Fibroblast of lung (primary cell): ENCODE data around the gene GIGYF2. TPM values are rescaled to one million over a fixed set of nuclear protein-coding genes. Genes with fewer than 3 reads are reported as not detected.

Experiments used
- DNase-seq, 2 donors: peaks; one replicate each; pipeline versions ENCODE4 v3.0.0 to v3.0.0-alpha.2; 2010; ENCODE audit warnings: low read depth in 2 of 2
- H2AFZ ChIP-seq: 2 replicates; pipeline ENCODE4 v1.5.1; 2012; ENCODE audit warnings: low read length, control low read depth, inconsistent platforms
- H3K27ac ChIP-seq: 2 replicates; pipeline ENCODE4 v1.5.1; 2011; ENCODE audit warnings: low read length, control low read depth; ENCODE audit not compliant: insufficient read depth
- H3K27me3 ChIP-seq: 2 replicates; pipeline ENCODE4 v1.5.1; 2011; ENCODE audit warnings: mild to moderate bottlenecking, low read length; ENCODE audit not compliant: control insufficient read depth, insufficient read depth
- H3K36me3 ChIP-seq: 2 replicates; pipeline ENCODE4 v1.5.1; 2011; ENCODE audit warnings: low read length; ENCODE audit not compliant: control insufficient read depth, insufficient read depth
- H3K4me1 ChIP-seq: 2 replicates; pipeline ENCODE4 v1.5.1; 2011; ENCODE audit warnings: low read length; ENCODE audit not compliant: control insufficient read depth, insufficient read depth; ENCODE audit errors: extremely low read depth
- H3K4me2 ChIP-seq: 2 replicates; pipeline ENCODE4 v1.5.1; 2011; ENCODE audit warnings: low read length, control low read depth; ENCODE audit not compliant: insufficient read depth; ENCODE audit errors: extremely low read depth
- H3K4me3 ChIP-seq, 4 experiments: fragments of 200-600 bp in 1 of 4; sonication (generic) in 1 of 4; replicated peaks in 1 of 4; 2 replicates each; pipeline ENCODE4 v1.5.1; 2011 to 2016; ENCODE audit warnings: low read length in 4 of 4, low read depth in 3 of 4, mild to moderate bottlenecking in 3 of 4, control low read depth in 2 of 4, inconsistent platforms in 1 of 4, mixed read lengths in 1 of 4; ENCODE audit not compliant: insufficient read depth in 1 of 4; ENCODE audit errors: control extremely low read depth in 1 of 4
- H3K79me2 ChIP-seq: 2 replicates; pipeline ENCODE4 v1.5.1; 2012; ENCODE audit warnings: mild to moderate bottlenecking, low read length, inconsistent platforms; ENCODE audit not compliant: control insufficient read depth, insufficient read depth
- H3K9ac ChIP-seq: 2 replicates; pipeline ENCODE4 v1.5.1; 2011; ENCODE audit warnings: mild to moderate bottlenecking, low read length, control low read depth; ENCODE audit not compliant: insufficient read depth
- H3K9me3 ChIP-seq: 2 replicates; pipeline ENCODE4 v1.5.1; 2012; ENCODE audit warnings: low read depth, low read length; ENCODE audit not compliant: control insufficient read depth, insufficient read depth
- H4K20me1 ChIP-seq: 2 replicates; pipeline ENCODE4 v1.5.1; 2011; ENCODE audit warnings: low read length; ENCODE audit not compliant: control insufficient read depth, insufficient read depth; ENCODE audit errors: extremely low read depth
- EZH2 ChIP-seq: IDR thresholded peaks from 2 replicates; pipeline ENCODE4 v1.5.1; 2012; ENCODE audit warnings: low read length, control low read depth, mild to moderate bottlenecking; ENCODE audit errors: missing control alignments
- polyA plus RNA-seq, 2 donors: library from polyadenylated mRNA; depleted of rRNA in 1 of 2; stranded (reverse) in 1 of 2; unstranded in 1 of 2; fragments of >200 nt; gene quantifications; 2 replicates each; pipeline ENCODE4 v1.2.1, GENCODE V29; 2011 to 2012; ENCODE audit warnings: missing spikeins in 1 of 2
- total RNA-seq: library from RNA; depleted of rRNA; stranded (reverse); fragments of >200 nt; gene quantifications from 2 replicates; pipeline ENCODE4 v1.2.1, GENCODE V29; 2014
- TF ChIP-seq, protein P1 (sequence below), 2 donors: IDR thresholded peaks in 1 of 2; conservative IDR thresholded peaks in 1 of 2; 1 replicate in 1 of 2; 2 replicates in 1 of 2; pipeline ENCODE4 v1.5.1; 2011 to 2012; ENCODE audit warnings: low read length in 2 of 2, control low read depth in 1 of 2, inconsistent platforms in 1 of 2, low read depth in 1 of 2, mild to moderate bottlenecking in 1 of 2

The GIGYF2 gene
- total and polyA plus RNA-seq, 2 donors (not counting 1 experiment from before 2014, with no cell fraction given) = 31.1 to 64.7 TPM

DNA sequence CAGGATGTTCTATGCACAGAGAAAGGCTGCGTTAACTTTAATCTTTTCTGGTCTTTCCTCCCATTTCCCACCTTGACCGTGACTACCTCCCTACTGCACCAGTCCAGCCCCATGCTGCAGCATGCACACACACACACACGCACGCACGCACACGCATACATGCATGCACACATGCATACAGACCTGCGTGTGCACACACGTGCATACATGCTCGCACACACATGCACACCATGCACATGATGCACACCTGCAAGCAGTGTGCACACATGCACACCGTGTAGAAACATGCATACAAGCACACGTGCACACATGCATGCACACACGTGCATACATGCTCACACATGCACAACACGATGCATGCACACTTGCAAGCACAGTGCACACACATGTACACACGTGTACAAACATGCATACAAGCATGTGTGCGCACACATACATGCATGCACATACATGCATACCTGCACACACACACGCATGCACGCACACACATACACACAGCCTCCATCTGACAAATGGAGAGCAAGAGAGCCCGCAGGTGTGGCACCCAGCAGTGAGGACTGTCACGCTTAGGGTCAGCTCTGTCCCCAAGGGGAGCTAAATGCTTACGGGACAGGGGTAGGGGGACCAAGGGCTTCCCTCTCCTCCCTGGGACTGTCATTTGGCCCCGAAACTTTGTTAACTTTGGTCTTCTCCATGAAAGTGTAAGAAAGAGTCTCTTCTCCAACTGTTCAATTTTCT lies 191.1 kb downstream of the GIGYF2 start:
- no peaks in the 10 kb centered on the region for H3K79me2 ChIP-seq
- no peaks in the 10 kb centered on the region for H3K4me1 ChIP-seq
- H3K9ac ChIP-seq = no peak overlapping the region
- H3K4me2 ChIP-seq = no peak overlapping the region
- H3K36me3 ChIP-seq = no peaks in the 10 kb centered on the region
- DNase-seq = no peak
- H3K27ac ChIP-seq = no peak overlapping the region
- no peak overlapping the region for H3K4me3 ChIP-seq
- H4K20me1 ChIP-seq = no peaks in the 10 kb centered on the region
- H3K27me3 ChIP-seq = no peaks in the 10 kb centered on the region
- no peaks in the 10 kb centered on the region for H3K9me3 ChIP-seq
- H2AFZ ChIP-seq = no peak overlapping the region
- no peak for TF ChIP-seq EZH2
- TF ChIP-seq, protein P1, sequence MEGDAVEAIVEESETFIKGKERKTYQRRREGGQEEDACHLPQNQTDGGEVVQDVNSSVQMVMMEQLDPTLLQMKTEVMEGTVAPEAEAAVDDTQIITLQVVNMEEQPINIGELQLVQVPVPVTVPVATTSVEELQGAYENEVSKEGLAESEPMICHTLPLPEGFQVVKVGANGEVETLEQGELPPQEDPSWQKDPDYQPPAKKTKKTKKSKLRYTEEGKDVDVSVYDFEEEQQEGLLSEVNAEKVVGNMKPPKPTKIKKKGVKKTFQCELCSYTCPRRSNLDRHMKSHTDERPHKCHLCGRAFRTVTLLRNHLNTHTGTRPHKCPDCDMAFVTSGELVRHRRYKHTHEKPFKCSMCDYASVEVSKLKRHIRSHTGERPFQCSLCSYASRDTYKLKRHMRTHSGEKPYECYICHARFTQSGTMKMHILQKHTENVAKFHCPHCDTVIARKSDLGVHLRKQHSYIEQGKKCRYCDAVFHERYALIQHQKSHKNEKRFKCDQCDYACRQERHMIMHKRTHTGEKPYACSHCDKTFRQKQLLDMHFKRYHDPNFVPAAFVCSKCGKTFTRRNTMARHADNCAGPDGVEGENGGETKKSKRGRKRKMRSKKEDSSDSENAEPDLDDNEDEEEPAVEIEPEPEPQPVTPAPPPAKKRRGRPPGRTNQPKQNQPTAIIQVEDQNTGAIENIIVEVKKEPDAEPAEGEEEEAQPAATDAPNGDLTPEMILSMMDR (conservative IDR thresholded peaks at IDR 0.05 in 1 of 2, IDR thresholded peaks at IDR 0.05 in 1 of 2; ENCODE audit: low read depth in 1 of 2, low read length in 2 of 2) = no peak

DNA sequence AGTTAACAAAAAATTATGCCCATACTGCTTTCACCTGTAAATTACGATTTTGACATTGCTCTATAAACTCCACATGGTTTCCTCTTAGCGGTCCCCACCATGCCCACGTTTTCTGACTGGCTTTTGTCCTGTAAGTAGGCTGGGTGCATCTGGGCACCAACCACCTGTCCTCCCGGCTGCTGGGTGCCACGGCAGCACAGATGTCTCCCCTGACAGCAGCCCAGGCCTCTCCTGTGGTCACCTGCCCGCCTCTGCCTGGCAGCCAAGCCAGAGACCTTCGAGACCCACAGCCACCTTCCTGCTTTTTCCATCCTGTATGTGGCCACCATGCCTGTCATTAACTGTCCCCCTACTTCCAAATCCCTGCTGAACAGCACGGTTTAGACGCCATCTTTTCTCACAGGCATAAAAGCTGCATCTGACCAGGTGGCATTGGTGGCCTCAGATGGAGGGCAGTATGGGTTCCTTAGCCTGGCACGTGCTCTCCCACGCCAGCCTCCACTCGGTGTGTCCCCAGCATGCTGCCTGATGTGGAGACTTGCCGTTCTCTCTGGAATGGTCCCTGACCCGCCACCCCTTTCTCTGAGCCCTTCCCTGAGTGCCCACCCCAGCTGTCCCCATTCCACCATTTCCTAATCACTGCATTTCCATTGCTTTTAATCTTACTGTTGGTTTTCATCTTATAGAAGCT lies 191.9 kb downstream of the GIGYF2 start:
- Histone ChIP-seq H3K9me3 (no peaks in the 10 kb centered on the region), H2AFZ (no peak overlapping the region), H3K4me3 (no peak overlapping the region), H4K20me1 (no peaks in the 10 kb centered on the region), H3K9ac (no peak overlapping the region), H3K4me1 (no peaks in the 10 kb centered on the region), H3K27ac (no peak overlapping the region), H3K4me2 (no peak overlapping the region), H3K36me3 (no peaks in the 10 kb centered on the region), H3K27me3 (no peaks in the 10 kb centered on the region), H3K79me2 (no peaks in the 10 kb centered on the region)
- TF ChIP-seq, protein P1 (conservative IDR thresholded peaks at IDR 0.05 in 1 of 2, IDR thresholded peaks at IDR 0.05 in 1 of 2; ENCODE audit: low read depth in 1 of 2, low read length in 2 of 2) = no peak
- no peak for TF ChIP-seq EZH2
- no peak for DNase-seq

DNA sequence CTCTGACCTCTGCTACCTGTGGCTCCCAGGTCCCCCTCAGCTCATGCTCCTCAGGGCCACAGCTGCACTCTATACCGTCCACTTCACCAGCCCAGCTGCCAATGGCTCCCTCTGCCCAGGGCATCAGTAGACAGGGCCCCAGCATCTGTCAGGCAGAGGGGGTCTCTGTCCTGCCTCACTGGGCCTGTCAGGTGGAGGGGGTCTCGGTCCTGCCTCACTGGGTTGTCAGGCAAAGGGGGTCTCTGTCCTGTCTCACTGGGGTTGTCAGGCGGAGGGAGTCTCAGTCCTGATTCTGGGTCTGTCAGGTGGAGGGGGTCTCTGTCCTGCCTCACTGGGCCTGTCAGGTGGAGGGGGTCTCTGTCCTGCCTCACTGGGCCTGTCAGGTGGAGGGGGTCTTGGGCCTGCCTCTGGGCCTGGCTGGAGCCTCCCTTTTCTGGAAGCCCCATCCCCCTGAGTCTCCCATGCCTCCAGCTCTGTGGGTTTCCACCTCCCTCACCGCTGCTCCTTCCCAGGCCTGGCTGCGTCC lies 192.8 kb downstream of the GIGYF2 start:
- H3K79me2 ChIP-seq = no peaks in the 10 kb centered on the region
- H2AFZ ChIP-seq = no peak overlapping the region
- H3K4me2 ChIP-seq = no peak overlapping the region
- TF ChIP-seq, protein P1 (conservative IDR thresholded peaks at IDR 0.05 in 1 of 2, IDR thresholded peaks at IDR 0.05 in 1 of 2; ENCODE audit: low read depth in 1 of 2, low read length in 2 of 2) = no peak
- no peak for TF ChIP-seq EZH2
- no peaks in the 10 kb centered on the region for H3K9me3 ChIP-seq
- no peaks in the 10 kb centered on the region for H3K36me3 ChIP-seq
- no peak overlapping the region for H3K27ac ChIP-seq
- no peaks in the 10 kb centered on the region for H3K4me1 ChIP-seq
- H3K9ac ChIP-seq = no peak overlapping the region
- DNase-seq = no peak
- no peaks in the 10 kb centered on the region for H3K27me3 ChIP-seq
- no peak overlapping the region for H3K4me3 ChIP-seq
- H4K20me1 ChIP-seq = no peaks in the 10 kb centered on the region
